ENCODE results near the gene PPARA. TPM values are rescaled to one million over a fixed set of nuclear protein-coding genes. Genes with fewer than 3 reads are reported as not detected.

Gene PPARA
- total and polyA plus RNA-seq, 2 experiments from 2014 or later: 4.7 to 12.6 TPM

GRCh38 chr22:46260038-46260437 lies 109.7 kb downstream of the PPARA start (continued):
- TF ChIP-seq, protein P1, sequence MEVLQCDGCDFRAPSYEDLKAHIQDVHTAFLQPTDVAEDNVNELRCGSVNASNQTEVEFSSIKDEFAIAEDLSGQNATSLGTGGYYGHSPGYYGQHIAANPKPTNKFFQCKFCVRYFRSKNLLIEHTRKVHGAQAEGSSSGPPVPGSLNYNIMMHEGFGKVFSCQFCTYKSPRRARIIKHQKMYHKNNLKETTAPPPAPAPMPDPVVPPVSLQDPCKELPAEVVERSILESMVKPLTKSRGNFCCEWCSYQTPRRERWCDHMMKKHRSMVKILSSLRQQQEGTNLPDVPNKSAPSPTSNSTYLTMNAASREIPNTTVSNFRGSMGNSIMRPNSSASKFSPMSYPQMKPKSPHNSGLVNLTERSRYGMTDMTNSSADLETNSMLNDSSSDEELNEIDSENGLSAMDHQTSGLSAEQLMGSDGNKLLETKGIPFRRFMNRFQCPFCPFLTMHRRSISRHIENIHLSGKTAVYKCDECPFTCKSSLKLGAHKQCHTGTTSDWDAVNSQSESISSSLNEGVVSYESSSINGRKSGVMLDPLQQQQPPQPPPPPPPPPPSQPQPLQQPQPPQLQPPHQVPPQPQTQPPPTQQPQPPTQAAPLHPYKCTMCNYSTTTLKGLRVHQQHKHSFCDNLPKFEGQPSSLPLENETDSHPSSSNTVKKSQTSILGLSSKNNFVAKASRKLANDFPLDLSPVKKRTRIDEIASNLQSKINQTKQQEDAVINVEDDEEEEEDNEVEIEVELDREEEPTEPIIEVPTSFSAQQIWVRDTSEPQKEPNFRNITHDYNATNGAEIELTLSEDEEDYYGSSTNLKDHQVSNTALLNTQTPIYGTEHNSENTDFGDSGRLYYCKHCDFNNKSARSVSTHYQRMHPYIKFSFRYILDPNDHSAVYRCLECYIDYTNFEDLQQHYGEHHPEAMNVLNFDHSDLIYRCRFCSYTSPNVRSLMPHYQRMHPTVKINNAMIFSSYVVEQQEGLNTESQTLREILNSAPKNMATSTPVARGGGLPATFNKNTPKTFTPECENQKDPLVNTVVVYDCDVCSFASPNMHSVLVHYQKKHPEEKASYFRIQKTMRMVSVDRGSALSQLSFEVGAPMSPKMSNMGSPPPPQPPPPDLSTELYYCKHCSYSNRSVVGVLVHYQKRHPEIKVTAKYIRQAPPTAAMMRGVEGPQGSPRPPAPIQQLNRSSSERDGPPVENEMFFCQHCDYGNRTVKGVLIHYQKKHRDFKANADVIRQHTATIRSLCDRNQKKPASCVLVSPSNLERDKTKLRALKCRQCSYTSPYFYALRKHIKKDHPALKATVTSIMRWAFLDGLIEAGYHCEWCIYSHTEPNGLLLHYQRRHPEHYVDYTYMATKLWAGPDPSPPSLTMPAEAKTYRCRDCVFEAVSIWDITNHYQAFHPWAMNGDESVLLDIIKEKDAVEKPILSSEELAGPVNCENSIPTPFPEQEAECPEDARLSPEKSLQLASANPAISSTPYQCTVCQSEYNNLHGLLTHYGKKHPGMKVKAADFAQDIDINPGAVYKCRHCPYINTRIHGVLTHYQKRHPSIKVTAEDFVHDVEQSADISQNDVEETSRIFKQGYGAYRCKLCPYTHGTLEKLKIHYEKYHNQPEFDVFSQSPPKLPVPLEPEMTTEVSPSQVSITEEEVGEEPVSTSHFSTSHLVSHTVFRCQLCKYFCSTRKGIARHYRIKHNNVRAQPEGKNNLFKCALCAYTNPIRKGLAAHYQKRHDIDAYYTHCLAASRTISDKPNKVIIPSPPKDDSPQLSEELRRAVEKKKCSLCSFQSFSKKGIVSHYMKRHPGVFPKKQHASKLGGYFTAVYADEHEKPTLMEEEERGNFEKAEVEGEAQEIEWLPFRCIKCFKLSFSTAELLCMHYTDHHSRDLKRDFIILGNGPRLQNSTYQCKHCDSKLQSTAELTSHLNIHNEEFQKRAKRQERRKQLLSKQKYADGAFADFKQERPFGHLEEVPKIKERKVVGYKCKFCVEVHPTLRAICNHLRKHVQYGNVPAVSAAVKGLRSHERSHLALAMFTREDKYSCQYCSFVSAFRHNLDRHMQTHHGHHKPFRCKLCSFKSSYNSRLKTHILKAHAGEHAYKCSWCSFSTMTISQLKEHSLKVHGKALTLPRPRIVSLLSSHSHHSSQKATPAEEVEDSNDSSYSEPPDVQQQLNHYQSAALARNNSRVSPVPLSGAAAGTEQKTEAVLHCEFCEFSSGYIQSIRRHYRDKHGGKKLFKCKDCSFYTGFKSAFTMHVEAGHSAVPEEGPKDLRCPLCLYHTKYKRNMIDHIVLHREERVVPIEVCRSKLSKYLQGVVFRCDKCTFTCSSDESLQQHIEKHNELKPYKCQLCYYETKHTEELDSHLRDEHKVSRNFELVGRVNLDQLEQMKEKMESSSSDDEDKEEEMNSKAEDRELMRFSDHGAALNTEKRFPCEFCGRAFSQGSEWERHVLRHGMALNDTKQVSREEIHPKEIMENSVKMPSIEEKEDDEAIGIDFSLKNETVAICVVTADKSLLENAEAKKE (CRISPR knock-in tag; IDR thresholded peaks at IDR 0.05): no peak

DNA sequence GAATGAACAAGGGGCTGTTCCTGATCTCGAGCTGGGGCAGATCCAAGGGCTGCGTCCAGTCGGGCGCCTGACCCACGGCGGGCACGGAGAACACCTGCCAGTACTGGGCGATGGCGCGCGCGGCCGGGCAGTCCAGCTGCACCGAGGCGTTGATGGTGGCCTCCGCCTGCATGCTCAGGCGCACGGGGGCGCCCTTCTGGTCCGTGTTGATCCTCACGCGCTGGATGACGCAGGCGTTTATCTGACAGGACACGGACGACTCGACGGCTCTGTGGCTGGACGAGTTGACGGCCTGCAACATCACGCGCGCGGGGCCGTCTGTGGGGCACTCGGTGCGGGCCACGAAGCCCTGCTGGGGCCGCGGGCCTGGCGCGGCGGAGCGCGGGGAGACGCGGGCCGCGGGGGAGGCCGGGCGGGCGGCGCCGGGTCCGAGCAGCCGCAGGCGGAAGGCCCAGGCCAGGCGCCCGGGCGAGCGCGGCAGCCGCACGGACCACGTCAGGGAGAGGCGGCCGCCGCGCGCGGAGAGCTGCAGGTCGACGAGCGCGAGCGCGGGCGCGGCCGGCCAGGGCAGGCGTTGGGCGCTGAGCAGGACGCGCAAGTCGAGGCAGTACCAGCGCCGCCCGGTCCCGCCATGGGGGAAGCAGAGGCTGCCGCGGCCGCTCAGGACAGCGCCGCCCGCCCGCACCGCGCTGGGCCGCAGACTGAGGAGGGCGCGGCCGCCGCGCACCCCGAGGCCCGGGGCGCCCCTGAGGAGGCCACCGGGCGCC lies 112.3 kb downstream of the PPARA start:
- Mint-ChIP-seq H3K4me3 (peak overlapping the region; percentile 56), H3K4me1 (peaks cover 4% of the 10 kb centered on the region; the same call in 2 of the 3 replicates), H3K36me3 (ENCODE audit: low read depth) (peaks cover 34% of the 10 kb centered on the region), H3K27ac (no peak overlapping the region), H3K9me3 (peaks cover 60% of the 10 kb centered on the region), H3K27me3 (ENCODE audit: insufficient read depth, low read depth, poor library complexity) (peaks cover 51% of the 10 kb centered on the region)
- Histone ChIP-seq H4K20me1 (replicated peaks; ENCODE audit: insufficient read depth) (no peaks in the 10 kb centered on the region), H3K79me2 (replicated peaks; ENCODE audit: insufficient read depth) (no peaks in the 10 kb centered on the region), H3K27me3 (ENCODE audit: insufficient read depth) (peaks cover 64% of the 10 kb centered on the region), H3K36me3 (ENCODE audit: insufficient read depth) (no peaks in the 10 kb centered on the region), H3F3A (replicated peaks; ENCODE audit: low read depth) (0 out of 2 replicates have a peak, but pooled peaks cover 3% of the 10 kb centered on the region), H3K27ac (ENCODE audit: low read depth) (no peak overlapping the region), H3K4me2 (peak overlapping the region; percentile 60; the same call in 1 of the 2 replicates), H3K4me1 (ENCODE audit: insufficient read depth) (no peaks in the 10 kb centered on the region), H2AFZ (no peak overlapping the region), H3K9me2 (ENCODE audit: insufficient read depth) (no peaks in the 10 kb centered on the region; the same call in 1 of the 2 replicates), H3K4me3 (peak overlapping the region; percentile 49)
- peak; percentile 80 for ATAC-seq
- peak; percentile 91 for DNase-seq (ENCODE audit: low spot score)
- TF ChIP-seq JUNB (IDR thresholded peaks at IDR 0.05; ENCODE audit: unreplicated experiment) (no peak), EZH2 (IDR thresholded peaks at IDR 0.05; ENCODE audit: low read depth, unreplicated experiment) (no peak), EZH2phosphoT487 (IDR thresholded peaks at IDR 0.05; ENCODE audit: unreplicated experiment) (no peak), CTCF (conservative IDR thresholded peaks at IDR 0.05; ENCODE audit: low read depth in 2 of 2) (peak; percentile 45 to 81), ZNF331 (CRISPR knock-in tag; IDR thresholded peaks at IDR 0.05; ENCODE audit: low read depth) (no peak), POLR2AphosphoS5 (IDR thresholded peaks at IDR 0.05; ENCODE audit: low read depth) (peak; percentile 35; the same call in 1 of the 2 replicates), ZNF114 (CRISPR knock-in tag; IDR thresholded peaks at IDR 0.05) (no peak), NANOG (IDR thresholded peaks at IDR 0.05; ENCODE audit: borderline replicate concordance) (no peak), CREB1 (CRISPR knock-in tag; IDR thresholded peaks at IDR 0.05; ENCODE audit: low read depth) (peak; percentile 81), STAT1 (IDR thresholded peaks at IDR 0.05; ENCODE audit: unreplicated experiment) (no peak), ETS1 (IDR thresholded peaks at IDR 0.05) (no peak)

All from GM23338 (cell line).